Activated CD4-positive, alpha-beta T cell treated with anti-CD3 and anti-CD28 coated beads for 1 hour (primary cell): ENCODE results near the gene HMHB1.
"Not testable (repeated sequence)": the region's sequence is repeated elsewhere in the genome, so short reads cannot be mapped to it uniquely, and the experiment has no call there.

ENCODE experiments used
- DNase-seq: peaks from one replicate; pipeline ENCODE4 v3.0.0-alpha.2; 2020

Gene HMHB1

GRCh38 chr5:143805861-143806260 lies 6.1 kb upstream of the HMHB1 start:
- DNase-seq, result no peak

GRCh38 chr5:143806579-143806978 lies 5.4 kb upstream of the HMHB1 start:
- no peak for DNase-seq

DNA sequence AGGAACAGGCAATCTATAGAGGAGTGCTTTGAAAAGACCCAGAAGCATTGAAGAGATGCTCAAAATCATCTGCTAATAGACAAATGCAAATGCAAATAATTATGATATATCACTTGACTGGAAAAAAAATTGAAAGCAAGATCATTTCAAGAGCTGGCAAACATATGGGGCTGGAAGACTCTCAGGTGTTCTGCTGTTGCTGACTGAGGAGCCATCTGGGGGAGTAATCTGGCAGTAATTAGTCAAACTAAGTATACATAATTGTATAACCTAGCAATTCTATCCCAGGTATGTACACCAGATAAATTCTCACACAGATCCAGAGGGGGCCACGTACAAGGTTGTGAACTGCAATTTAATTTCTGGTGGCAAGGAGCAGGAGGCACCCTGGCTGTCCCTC lies 4.6 kb upstream of the HMHB1 start:
- no peak for DNase-seq

DNA sequence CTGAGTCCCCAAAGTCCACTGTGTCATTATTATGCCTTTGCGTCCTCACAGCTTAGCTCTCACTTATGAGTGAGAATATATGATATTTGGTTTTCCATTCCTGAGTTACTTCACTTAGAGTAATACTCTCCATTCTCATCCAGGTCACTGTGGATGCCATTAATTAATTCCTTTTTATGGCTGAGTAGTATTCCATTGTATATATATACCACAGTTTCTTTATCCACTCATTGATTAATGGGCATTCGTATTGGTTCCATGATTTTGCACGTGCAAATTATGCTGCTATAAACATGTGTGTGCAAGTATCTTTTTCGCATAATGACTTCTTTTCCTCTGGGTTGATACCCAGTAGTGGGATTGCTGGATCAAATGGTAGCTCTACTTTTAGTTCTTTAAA lies 4.4 kb downstream of the HMHB1 start:
- not testable (repeated sequence) for DNase-seq

- no peak for DNase-seq
Measured at GRCh38 chr5:143819716-143820115, 7.8 kb downstream of the HMHB1 start.

DNA sequence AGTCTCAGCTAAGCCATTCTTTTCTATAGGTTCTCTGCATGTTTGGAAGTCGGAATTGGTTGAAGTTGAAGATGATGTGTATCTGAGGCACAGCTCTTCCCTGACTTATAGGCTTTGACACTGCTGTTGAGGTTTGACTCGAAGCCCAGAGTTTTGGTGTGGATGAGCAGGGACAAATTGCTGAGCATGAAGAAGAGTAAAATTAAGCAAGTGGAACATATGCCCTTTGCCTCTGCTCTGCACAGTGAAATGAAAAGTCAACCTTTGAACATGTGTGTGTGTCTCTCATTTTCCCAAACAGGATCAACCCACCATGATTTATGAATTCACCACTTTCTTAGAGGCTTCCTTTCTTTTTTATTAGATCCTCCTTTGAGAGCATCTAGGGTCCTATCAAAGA lies 8.5 kb downstream of the HMHB1 start:
- DNase-seq, result no peak

- DNase-seq, result peak; percentile 74
Measured at GRCh38 chr5:143824851-143825720, 13.1 kb downstream of the HMHB1 start.

DNA sequence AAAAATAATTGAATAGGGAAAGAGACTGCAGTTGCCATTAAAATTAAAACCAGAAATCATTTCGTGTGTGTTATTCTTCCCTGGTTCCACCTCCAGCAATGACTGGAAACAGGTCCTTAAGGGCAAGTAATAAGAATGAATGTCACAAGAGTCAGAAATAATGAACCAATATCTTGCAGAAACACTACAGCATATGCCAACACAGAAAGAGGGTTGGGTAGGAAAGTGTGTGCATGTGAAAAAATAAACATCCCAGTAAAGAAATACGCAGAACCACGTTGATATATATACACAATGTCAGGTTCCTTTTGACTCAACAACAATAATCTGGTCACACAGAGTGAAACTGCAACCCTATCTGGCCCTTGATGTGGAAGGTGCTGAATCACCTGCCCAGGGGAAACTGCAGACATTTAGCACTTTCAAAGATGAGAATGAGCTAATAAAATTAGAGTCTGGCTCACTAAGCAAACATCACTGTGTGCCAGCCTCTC lies 15.0 kb downstream of the HMHB1 start:
- DNase-seq, result no peak

DNA sequence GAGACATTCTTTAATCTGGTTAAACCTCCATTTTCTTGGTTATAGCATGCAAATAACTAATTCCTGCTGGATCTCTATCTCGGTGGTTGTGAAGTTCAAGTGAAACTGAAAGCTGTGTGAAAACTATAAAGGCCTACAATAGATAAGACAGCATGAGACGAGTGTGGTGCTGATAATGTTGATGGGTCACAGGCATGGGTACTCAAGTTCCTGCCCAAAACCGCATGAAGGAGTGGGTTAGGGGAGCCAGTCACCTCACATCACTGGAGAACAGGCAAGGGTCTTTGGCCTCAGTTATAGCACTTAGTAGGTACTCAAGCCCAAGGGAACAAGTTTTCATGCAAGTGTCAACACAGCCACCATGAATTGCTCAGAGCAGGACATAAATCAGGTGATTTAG lies 16.7 kb downstream of the HMHB1 start:
- no peak for DNase-seq

DNA sequence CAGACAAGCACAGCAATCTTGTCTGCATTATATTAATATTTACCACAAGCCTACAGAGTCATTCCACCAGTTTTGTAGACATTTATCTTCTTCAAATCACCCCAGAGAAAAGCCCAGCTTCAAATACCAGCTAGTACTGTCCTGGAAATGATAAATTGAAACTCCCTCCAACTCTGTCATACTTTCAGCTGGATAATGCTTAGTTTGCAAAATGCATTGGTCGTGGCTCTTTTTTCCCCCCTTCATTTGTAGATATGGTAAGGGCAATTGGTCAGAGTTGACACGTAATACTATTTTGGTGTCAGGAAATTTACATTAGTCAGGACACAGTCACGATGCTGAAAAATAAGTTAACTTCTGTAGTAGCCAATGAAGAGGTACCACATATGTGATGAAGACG lies 21.2 kb downstream of the HMHB1 start:
- DNase-seq, result no peak

- no peak for DNase-seq
Measured at GRCh38 chr5:143835251-143835650, 23.3 kb downstream of the HMHB1 start.

GRCh38 chr5:143836161-143836725 lies 24.3 kb downstream of the HMHB1 start:
- no peak for DNase-seq

- DNase-seq, result no peak
Measured at GRCh38 chr5:143837306-143837848, 25.4 kb downstream of the HMHB1 start.

GRCh38 chr5:143841446-143841845 lies 29.5 kb downstream of the HMHB1 start:
- no peak for DNase-seq

- DNase-seq, result no peak
Measured at GRCh38 chr5:143842920-143843319, 31.0 kb downstream of the HMHB1 start.

DNA sequence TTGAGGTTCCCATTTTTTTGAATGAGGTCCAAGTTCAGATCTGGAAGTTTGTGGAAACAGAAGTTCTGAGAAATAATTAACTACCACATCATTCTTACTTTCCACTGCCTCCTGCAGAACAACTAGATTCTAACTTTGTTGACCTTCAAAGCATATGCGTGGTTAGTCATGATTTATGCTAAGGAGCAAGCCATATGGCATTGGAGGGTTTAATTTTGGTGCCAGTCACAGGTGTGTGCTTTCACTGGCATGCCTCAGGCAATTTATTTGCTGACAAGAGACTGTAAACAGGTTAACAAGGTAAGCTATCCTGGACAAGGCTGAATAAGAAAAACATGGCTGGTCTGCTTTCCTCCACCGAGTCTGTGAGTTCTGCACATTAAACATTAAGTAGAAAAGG lies 31.5 kb downstream of the HMHB1 start:
- no peak for DNase-seq

- DNase-seq, result no peak
Measured at GRCh38 chr5:143850050-143850683, 38.2 kb downstream of the HMHB1 start.

GRCh38 chr5:143851383-143851782 lies 39.4 kb downstream of the HMHB1 start:
- DNase-seq, result no peak

GRCh38 chr5:143860211-143860610 lies 48.2 kb downstream of the HMHB1 start:
- DNase-seq, result no peak

DNA sequence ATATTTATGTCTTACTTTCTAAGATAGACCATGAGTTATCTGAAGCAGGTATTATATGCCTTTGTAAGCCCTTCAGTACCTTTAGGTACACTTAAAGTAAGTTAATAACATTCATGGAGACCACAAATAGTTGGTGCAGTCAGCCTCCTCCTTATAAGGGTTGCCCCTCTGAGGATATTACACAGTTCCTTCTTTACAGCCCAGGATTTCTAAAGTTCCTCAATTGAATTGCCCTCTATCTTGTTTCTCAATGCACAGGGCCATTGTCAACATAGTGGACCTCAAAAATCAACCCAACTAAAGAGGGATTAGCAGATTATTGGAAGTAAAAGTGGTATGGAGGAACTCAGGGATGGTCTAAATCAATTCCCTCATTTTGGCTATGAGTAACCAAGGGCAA lies 50.3 kb downstream of the HMHB1 start:
- no peak for DNase-seq

- DNase-seq, result no peak
Measured at GRCh38 chr5:143865426-143866025, 53.6 kb downstream of the HMHB1 start.
